HepG2 (cell line): ENCODE measurements around the gene PRDX5. TPM values are rescaled to one million over a fixed set of nuclear protein-coding genes. Genes with fewer than 3 reads are reported as not detected.

Source experiments
- ATAC-seq: fragments of 200-7000 bp; cut with Tn5 transposase; 3 replicates; pipeline ENCODE4 v1.9.1; 2020; ENCODE audit warnings: mild to moderate bottlenecking, moderate library complexity
- BruUV-seq: library from RNA; stranded (reverse); fragments of 400-500 nt; replicated peaks from 2 replicates; lab custom pipeline; 2021; lab: Mats Ljungman, UMichigan
- CTCF ChIA-PET: fragments of 300-600 bp; formaldehyde crosslinking; extraction: SDS; loops from one replicate; lab custom pipeline; 2021; ENCODE audit warnings: low total read pairs, inconsistent platforms, low intra/inter-chr PET ratio; lab: Yijun Ruan, JAX
- POLR2A ChIA-PET: fragments of 350-600 bp; sonication (Branson Sonifier 250); formaldehyde crosslinking; loops from one replicate; lab custom pipeline; 2020; ENCODE audit warnings: antibody characterized with exemption, inconsistent platforms; lab: Yijun Ruan, JAX
- DNase-seq: peaks from one replicate; pipeline ENCODE4 v3.0.0-alpha.2; 2015; ENCODE audit warnings: low spot score
- FAIRE-seq: peaks from 3 replicates; lab custom pipeline; 2011; peaks lifted over from hg19 to GRCh38; lab: Jason Lieb, UNC
- H2AFZ ChIP-seq: one replicate; pipeline ENCODE4 v1.6.1; 2011; ENCODE audit warnings: low read length, inconsistent platforms
- H3K27ac ChIP-seq: fragments of 300-600 bp; 3 replicates; pipeline ENCODE4 v1.8.0; 2011; ENCODE audit warnings: mixed run types, mild to moderate bottlenecking, mixed read lengths, low read length, inconsistent platforms; ENCODE audit not compliant: insufficient read depth; ENCODE audit errors: extremely low read length
- H3K27me3 ChIP-seq, 2 experiments: fragments of 200-600 bp in 1 of 2; 2 replicates in 1 of 2; 3 replicates in 1 of 2; pipeline versions ENCODE4 v1.6.0 to v1.8.0; 2011; ENCODE audit warnings: low read length in 2 of 2, mild to moderate bottlenecking in 2 of 2, moderate library complexity in 2 of 2, inconsistent platforms in 1 of 2; ENCODE audit not compliant: insufficient read depth in 2 of 2, control insufficient read depth in 1 of 2
- H3K36me3 ChIP-seq, 2 experiments: fragments of 200-600 bp in 1 of 2; replicated peaks in 1 of 2; 2 replicates in 1 of 2; 3 replicates in 1 of 2; pipeline versions ENCODE4 v1.5.1 to v1.8.0; 2011; ENCODE audit warnings: low read length in 2 of 2, inconsistent platforms in 1 of 2; ENCODE audit not compliant: insufficient read depth in 2 of 2, control insufficient read depth in 1 of 2
- H3K4me1 ChIP-seq: 2 replicates; pipeline ENCODE4 v1.5.1; 2012; ENCODE audit warnings: low read length, inconsistent platforms; ENCODE audit not compliant: insufficient read depth
- H3K4me2 ChIP-seq: 2 replicates; pipeline ENCODE4 v1.6.0; 2011; ENCODE audit warnings: low read depth, low read length, inconsistent platforms
- H3K4me3 ChIP-seq, 3 experiments: fragments of 200-600 bp in 1 of 3; sonication (generic), shearing (Covaris generic) in 1 of 3; replicated peaks in 1 of 3; 2 replicates each; pipeline ENCODE4 v1.5.1; 2011 to 2016; ENCODE audit warnings: low read length in 3 of 3, inconsistent platforms in 2 of 3, low read depth in 2 of 3, mild to moderate bottlenecking in 2 of 3, control low read depth in 1 of 3, mixed read lengths in 1 of 3; ENCODE audit not compliant: insufficient read depth in 1 of 3
- H3K79me2 ChIP-seq: one replicate; pipeline ENCODE4 v1.6.1; 2011; ENCODE audit warnings: low read length, inconsistent platforms; ENCODE audit not compliant: insufficient read depth
- H3K9ac ChIP-seq: 2 replicates; pipeline ENCODE4 v1.6.0; 2011; ENCODE audit warnings: mild to moderate bottlenecking, low read depth, low read length, inconsistent platforms; ENCODE audit not compliant: insufficient read depth
- H3K9me3 ChIP-seq: 2 replicates; pipeline ENCODE4 v1.5.1; 2012; ENCODE audit warnings: mild to moderate bottlenecking, low read length
- H4K20me1 ChIP-seq: 2 replicates; pipeline ENCODE4 v1.6.0; 2011; ENCODE audit warnings: inconsistent platforms, mild to moderate bottlenecking, low read length, moderate library complexity; ENCODE audit not compliant: insufficient read depth
- HOXA3 ChIP-seq: sonication (generic); formaldehyde crosslinking; IDR thresholded peaks from 2 replicates; pipeline ENCODE4 v1.5.0; 2020; ENCODE audit warnings: missing genetic modification reagents
- KLF16 ChIP-seq, 2 experiments: sonication (generic) in 1 of 2; formaldehyde crosslinking in 1 of 2; IDR thresholded peaks; 2 replicates each; pipeline versions ENCODE4 v1.6.1 to v1.8.0; 2016 to 2023; ENCODE audit warnings: missing genetic modification reagents in 2 of 2, missing compliant biosample characterization in 1 of 2
- PAF1 ChIP-seq: IDR thresholded peaks from 2 replicates; pipeline ENCODE4 v1.6.1; 2016; ENCODE audit warnings: missing genetic modification reagents, missing compliant biosample characterization
- PRMT3 ChIP-seq: sonication (generic); formaldehyde crosslinking; IDR thresholded peaks from 2 replicates; pipeline ENCODE4 v1.8.1; 2022; ENCODE audit warnings: low read depth, mild to moderate bottlenecking, moderate library complexity, missing genetic modification reagents, borderline replicate concordance
- TP53 ChIP-seq: sonication (generic); formaldehyde crosslinking; conservative IDR thresholded peaks from 2 replicates; pipeline ENCODE4 v1.4.0; 2020; ENCODE audit warnings: missing genetic modification reagents
- ZBTB7A ChIP-seq: sonication (generic); formaldehyde crosslinking; IDR thresholded peaks from 2 replicates; pipeline ENCODE4 v1.8.0; 2022; ENCODE audit warnings: mild to moderate bottlenecking, missing genetic modification reagents
- ZNF317 ChIP-seq: sonication (generic); formaldehyde crosslinking; IDR thresholded peaks from 2 replicates; pipeline ENCODE4 v1.5.0; 2020; ENCODE audit warnings: mild to moderate bottlenecking, missing genetic modification reagents
- ZNF337 ChIP-seq: sonication (generic); formaldehyde crosslinking; IDR thresholded peaks from 2 replicates; pipeline ENCODE4 v1.5.1; 2020; ENCODE audit warnings: missing genetic modification reagents, low read depth, mild to moderate bottlenecking, borderline replicate concordance
- ZNF33B ChIP-seq: sonication (generic); formaldehyde crosslinking; IDR thresholded peaks from 2 replicates; pipeline ENCODE4 v1.5.1; 2020; ENCODE audit warnings: mild to moderate bottlenecking, missing genetic modification reagents
- ZNF772 ChIP-seq: sonication (generic); formaldehyde crosslinking; IDR thresholded peaks from 2 replicates; pipeline ENCODE4 v1.5.0; 2020; ENCODE audit warnings: mild to moderate bottlenecking, missing genetic modification reagents
- WGBS: methylation state at CpG from one replicate; pipeline ENCODE4 v1.1.6; 2017; ENCODE audit warnings: low lambda C conversion rate; 5-methylcytosine and 5-hydroxymethylcytosine counted together
- in situ Hi-C: cut with HindIII; loops from 2 replicates; pipeline ENCODE4 v1.10.0; 2017; ENCODE audit warnings: low pct_unique_long_range_greater_than_20kb; ENCODE audit not compliant: extremely low pct_ligation_motif_present
- intact Hi-C: fragments of 100-400 bp; cut with micrococcal nuclease; formaldehyde crosslinking; loops from one replicate; pipeline ENCODE4 v1.10.0; 2022; ENCODE audit not compliant: unreplicated experiment
- polyA plus RNA-seq, 8 experiments: library from polyadenylated mRNA; depleted of rRNA in 3 of 8; stranded (reverse) in 7 of 8; unstranded in 1 of 8; fragments of >200 nt; fragmentation: Illumina TruSeq in 4 of 8; extraction: Trizol in 4 of 8; gene quantifications; 2 replicates each; pipeline versions ENCODE4 v1.2.1 to v1.2.3, GENCODE V29; 2011 to 2016; ENCODE audit warnings: low read depth in 4 of 8, missing spikeins in 1 of 8, mixed read lengths in 1 of 8; ENCODE audit not compliant: insufficient read depth in 1 of 8
- total RNA-seq, 5 experiments: library from RNA; depleted of rRNA; stranded (reverse); fragments of >200 nt; fragmentation: Illumina TruSeq; extraction: Trizol; gene quantifications; 2 replicates each; pipeline ENCODE4 v1.2.3, GENCODE V29; 2016; ENCODE audit warnings: low read depth in 1 of 5
- TF ChIP-seq, protein P1 (sequence below): sonication (generic); formaldehyde crosslinking; IDR thresholded peaks from 2 replicates; pipeline ENCODE4 v1.4.0; 2020; ENCODE audit warnings: missing genetic modification reagents
- TF ChIP-seq, protein P2 (sequence below), 2 experiments: sonication (generic) in 1 of 2; formaldehyde crosslinking in 1 of 2; IDR thresholded peaks; 2 replicates each; pipeline versions ENCODE4 v1.4.0 to v1.6.1; 2018 to 2020; ENCODE audit warnings: missing genetic modification reagents in 2 of 2, borderline replicate concordance in 1 of 2, low read depth in 1 of 2, mild to moderate bottlenecking in 1 of 2, missing biosample characterization in 1 of 2

PRDX5 gene
- total and polyA plus RNA-seq, 2 of the 13 experiments (the other 11 are each of a cell fraction or from before 2014, with no cell fraction given): 215 to 311 TPM

DNA sequence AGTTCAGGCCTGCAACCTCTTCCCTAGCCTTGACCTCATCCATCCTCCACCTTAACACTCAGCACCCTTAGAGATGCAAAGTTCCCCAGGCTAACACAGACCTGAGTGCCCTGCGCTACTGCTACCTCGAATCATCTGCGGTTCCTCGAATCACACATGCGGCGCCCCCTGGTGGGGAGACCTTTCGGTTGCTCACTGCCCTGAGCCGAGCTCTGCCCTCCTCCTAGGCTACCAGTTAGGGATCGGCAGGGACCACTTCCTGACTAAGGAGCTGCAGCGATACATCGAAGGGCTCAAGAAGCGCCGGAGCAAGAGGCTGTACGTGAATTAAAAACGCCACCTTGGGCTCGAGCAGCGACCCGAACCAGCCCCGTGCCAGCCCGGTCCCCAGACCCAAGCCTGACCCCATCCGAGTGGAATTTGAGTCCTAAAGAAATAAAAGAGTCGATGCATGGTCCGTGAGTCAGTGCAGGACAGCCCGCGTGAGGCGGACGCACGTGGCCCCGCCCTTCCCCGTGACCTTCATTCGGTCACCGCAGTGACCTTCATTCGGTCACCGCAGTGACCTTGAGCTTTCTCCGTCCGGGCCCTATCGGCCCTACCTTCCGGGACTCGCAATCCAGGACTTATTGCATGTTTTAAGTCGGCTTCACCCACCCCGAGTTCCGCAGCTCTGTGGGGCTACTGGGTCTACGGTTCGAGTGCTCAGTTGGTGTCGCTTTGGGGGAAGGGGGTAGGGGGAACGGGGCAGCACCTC is 13.4 kb upstream of the PRDX5 start:
- Histone ChIP-seq H2AFZ (no peak overlapping the region), H3K9ac (peak overlapping the region; percentile 88), H3K4me1 (peaks cover 66% of the 10 kb centered on the region), H4K20me1 (no peaks in the 10 kb centered on the region), H3K9me3 (no peaks in the 10 kb centered on the region), H3K4me3 (peak overlapping the region; percentile 51 to 79 (median 70)), H3K27ac (peak overlapping the region; percentile 94), H3K36me3 (no peaks in the 10 kb centered on the region), H3K79me2 (peaks cover 15% of the 10 kb centered on the region), H3K27me3 (peaks cover 3 to 13% of the 10 kb centered on the region in 2 experiments; a peak in 4 of 5 replicates), H3K4me2 (peak overlapping the region; percentile 84)
- ATAC-seq (peak; percentile 55), DNase-seq (peak; percentile 80), FAIRE-seq (peak; percentile 81)
- POLR2A ChIA-PET: interaction anchor here (0.6 to 5.5 kb wide), 21 partner anchors 12 to 474 kb away, joined by 3 to 103 read pairs (median 4); partner anchors contain the start of genes BAD, FKBP2, GPR137 and KCNK4
- in situ Hi-C loops: loop anchor here (5.0 kb wide), 1 partner anchor 62 kb away; the partner anchor contains the start of gene FKBP2
- CTCF ChIA-PET: interaction anchor here (1.3 to 2.4 kb wide), 2 partner anchors 33 to 100 kb away, joined by 7 to 12 read pairs; no protein-coding TSS in a partner anchor
- TSS peak; percentile 99 for BruUV-seq
- WGBS: 3% methylated on average over 6 of the region's 46 CpGs
- intact Hi-C loops: loop anchor here (2.0 to 10.0 kb wide), 3 partner anchors 34 to 120 kb away; partner anchors contain the start of genes PPP1R14B and STIP1
- TF ChIP-seq ZBTB7A (CRISPR knock-in tag): 0 out of 2 replicates have a peak, but pooled peaks have one; percentile 72
- 0 out of 2 replicates have a peak, but pooled peaks have one; percentile 41 for TF ChIP-seq PAF1 (CRISPR knock-in tag)
- TF ChIP-seq HOXA3: peak; percentile 55
- peak; percentile 68; the same call in 1 of the 2 replicates for TF ChIP-seq ZNF317 (CRISPR knock-in tag)
- 0 out of 2 replicates have a peak, but pooled peaks have one; percentile 34 for TF ChIP-seq ZNF33B (CRISPR knock-in tag)
- TF ChIP-seq, protein P1, sequence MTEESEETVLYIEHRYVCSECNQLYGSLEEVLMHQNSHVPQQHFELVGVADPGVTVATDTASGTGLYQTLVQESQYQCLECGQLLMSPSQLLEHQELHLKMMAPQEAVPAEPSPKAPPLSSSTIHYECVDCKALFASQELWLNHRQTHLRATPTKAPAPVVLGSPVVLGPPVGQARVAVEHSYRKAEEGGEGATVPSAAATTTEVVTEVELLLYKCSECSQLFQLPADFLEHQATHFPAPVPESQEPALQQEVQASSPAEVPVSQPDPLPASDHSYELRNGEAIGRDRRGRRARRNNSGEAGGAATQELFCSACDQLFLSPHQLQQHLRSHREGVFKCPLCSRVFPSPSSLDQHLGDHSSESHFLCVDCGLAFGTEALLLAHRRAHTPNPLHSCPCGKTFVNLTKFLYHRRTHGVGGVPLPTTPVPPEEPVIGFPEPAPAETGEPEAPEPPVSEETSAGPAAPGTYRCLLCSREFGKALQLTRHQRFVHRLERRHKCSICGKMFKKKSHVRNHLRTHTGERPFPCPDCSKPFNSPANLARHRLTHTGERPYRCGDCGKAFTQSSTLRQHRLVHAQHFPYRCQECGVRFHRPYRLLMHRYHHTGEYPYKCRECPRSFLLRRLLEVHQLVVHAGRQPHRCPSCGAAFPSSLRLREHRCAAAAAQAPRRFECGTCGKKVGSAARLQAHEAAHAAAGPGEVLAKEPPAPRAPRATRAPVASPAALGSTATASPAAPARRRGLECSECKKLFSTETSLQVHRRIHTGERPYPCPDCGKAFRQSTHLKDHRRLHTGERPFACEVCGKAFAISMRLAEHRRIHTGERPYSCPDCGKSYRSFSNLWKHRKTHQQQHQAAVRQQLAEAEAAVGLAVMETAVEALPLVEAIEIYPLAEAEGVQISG: peak; percentile 55; the same call in 1 of the 2 replicates
- no peak; the same call in 1 of the 2 replicates for TF ChIP-seq ZNF772
- 0 out of 2 replicates have a peak, but pooled peaks have one; percentile 34 for TF ChIP-seq ZNF337 (CRISPR knock-in tag)
- TF ChIP-seq, protein P2, sequence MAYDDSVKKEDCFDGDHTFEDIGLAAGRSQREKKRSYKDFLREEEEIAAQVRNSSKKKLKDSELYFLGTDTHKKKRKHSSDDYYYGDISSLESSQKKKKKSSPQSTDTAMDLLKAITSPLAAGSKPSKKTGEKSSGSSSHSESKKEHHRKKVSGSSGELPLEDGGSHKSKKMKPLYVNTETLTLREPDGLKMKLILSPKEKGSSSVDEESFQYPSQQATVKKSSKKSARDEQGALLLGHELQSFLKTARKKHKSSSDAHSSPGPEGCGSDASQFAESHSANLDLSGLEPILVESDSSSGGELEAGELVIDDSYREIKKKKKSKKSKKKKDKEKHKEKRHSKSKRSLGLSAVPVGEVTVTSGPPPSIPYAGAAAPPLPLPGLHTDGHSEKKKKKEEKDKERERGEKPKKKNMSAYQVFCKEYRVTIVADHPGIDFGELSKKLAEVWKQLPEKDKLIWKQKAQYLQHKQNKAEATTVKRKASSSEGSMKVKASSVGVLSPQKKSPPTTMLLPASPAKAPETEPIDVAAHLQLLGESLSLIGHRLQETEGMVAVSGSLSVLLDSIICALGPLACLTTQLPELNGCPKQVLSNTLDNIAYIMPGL (CRISPR knock-in tag; IDR thresholded peaks at IDR 0.05; ENCODE audit: borderline replicate concordance in 1 of 2, low read depth in 1 of 2): peak; percentile 92 to 95
- TF ChIP-seq KLF16 (CRISPR knock-in tag; IDR thresholded peaks at IDR 0.05): peak in 1 of 2 experiments; percentile 42; a peak in 1 of 4 replicates
- peak; percentile 41; the same call in 1 of the 2 replicates for TF ChIP-seq PRMT3 (CRISPR knock-in tag)
- peak; percentile 79; the same call in 1 of the 2 replicates for TF ChIP-seq TP53 (CRISPR knock-in tag)
